HG03439 (cell line): Measurements from ENCODE around the gene BNIP1.
"Not testable (repeated sequence)": the region's sequence is repeated elsewhere in the genome, so short reads cannot be mapped to it uniquely, and the experiment has no call there.

Source experiments
- ATAC-seq: cut with Tn5 transposase; IDR thresholded peaks from one replicate; pipeline ENCODE4 v1.9.1; 2021; ENCODE audit warnings: mild to moderate bottlenecking, moderate library complexity; ENCODE audit not compliant: unreplicated experiment

The BNIP1 gene, protein sequence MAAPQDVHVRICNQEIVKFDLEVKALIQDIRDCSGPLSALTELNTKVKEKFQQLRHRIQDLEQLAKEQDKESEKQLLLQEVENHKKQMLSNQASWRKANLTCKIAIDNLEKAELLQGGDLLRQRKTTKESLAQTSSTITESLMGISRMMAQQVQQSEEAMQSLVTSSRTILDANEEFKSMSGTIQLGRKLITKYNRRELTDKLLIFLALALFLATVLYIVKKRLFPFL

GRCh38 chr5:173144200-173145176 lies at the start of gene BNIP1:
BNIP1 (plus strand) TSS chr5:173144531; CDS start chr5:173144546, 15 bp downstream.
- peak; percentile 91 for ATAC-seq

GRCh38 chr5:173098787-173099186 lies 45.5 kb upstream of the BNIP1 start:
- no peak for ATAC-seq

- ATAC-seq = no peak
Measured at GRCh38 chr5:173099461-173099860, 44.9 kb upstream of the BNIP1 start.

DNA sequence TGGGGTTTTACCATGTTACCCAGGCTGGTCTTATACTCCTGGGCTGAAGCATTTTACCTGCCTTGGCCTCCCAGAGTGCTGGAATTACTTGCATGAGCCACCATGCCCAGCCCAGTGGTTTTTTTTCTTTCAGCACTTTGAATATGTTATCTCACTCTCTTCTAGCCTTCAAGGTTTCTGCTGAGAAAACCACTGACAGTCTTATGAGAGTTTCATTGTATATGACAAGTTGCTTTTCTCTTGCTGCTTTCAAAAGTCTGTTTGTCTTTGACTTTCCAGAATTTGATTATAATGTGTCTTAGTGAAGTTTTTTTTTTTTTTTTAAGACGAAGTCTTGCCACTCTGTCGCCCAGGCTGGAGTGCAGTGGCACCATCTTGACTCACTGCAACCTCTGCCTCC lies 43.1 kb upstream of the BNIP1 start:
- no peak for ATAC-seq

DNA sequence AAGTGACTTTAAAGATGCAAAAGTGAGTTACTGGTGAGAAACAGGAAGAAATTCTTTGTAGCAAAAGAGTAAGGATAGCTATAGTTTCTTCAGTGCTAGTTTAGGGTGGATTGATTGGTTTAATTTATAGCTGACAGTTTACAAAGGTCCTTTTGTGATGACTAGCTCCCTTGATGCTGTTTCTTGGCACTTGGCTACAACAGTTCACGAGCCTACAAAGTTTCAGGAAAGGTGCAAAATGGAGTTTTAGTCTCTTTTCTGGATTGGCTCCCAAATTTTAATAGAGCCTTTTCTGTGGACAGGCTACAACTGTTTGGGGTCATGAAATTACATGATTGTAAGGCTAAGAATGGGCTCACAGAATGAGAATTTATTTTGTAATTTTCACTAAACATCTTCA lies 40.9 kb upstream of the BNIP1 start:
- no peak for ATAC-seq

GRCh38 chr5:173108914-173109313 lies 35.4 kb upstream of the BNIP1 start:
- no peak for ATAC-seq

DNA sequence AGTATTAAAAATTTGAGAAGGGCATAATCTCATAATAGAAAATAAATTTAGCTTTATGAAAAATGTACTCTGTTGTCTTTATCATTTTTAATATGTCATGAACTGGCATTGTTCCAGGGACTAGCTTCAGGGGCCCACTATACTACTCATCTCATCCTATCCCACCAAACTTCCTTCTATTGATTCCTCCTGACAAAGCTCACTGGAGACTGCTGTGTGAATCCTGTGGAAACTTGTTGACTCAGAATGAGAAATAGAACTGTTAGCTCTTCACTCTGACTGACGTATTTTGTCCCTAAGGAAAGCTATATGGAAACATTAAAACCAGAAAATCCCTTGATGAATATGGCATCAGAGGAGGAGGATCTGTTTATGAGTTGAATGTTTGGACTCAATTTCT lies 29.8 kb upstream of the BNIP1 start:
- ATAC-seq = no peak

GRCh38 chr5:173119719-173120118 lies 24.6 kb upstream of the BNIP1 start:
- ATAC-seq = no peak

- ATAC-seq = no peak
Measured at GRCh38 chr5:173123416-173123815, 20.9 kb upstream of the BNIP1 start.

DNA sequence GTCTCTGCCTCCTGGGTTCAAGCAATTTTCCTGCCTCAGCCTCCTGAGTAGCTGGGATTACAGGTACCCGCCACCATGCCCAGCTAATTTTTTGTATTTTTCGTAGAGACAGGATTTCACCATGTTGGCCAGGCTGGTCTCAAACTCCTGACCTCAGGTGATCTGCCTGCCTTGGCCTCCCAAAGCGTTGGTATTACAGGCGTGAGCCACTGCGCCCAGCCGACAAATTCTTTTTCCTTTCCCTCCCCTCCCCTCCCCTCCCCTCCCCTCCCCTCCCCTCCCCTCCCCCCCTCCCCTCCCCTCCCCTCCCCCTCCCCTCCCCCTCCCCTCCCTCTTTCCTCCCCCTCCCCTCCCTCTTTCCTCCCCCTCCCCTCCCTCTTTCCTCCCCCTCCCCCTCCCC lies 12.2 kb upstream of the BNIP1 start:
- ATAC-seq = not testable (repeated sequence)

DNA sequence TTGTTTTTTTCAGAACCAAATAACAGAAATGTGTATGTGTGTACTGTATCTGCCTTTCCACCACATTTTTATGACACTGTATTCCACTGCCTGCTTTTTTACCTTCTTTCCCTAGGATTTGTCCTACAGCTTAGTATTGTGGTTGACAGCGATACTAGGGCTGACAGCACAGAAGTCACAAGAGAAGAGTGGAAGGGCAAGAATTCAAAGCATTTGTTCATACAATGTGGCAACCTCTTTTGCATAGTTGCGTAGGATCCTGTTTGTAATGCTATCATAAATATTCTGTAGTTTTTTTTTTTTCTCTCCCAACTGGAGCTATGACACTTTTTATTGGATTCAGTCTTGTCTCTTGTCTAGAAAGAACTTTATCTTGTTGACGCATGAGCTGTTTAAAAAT lies 5.6 kb upstream of the BNIP1 start:
- no peak for ATAC-seq

DNA sequence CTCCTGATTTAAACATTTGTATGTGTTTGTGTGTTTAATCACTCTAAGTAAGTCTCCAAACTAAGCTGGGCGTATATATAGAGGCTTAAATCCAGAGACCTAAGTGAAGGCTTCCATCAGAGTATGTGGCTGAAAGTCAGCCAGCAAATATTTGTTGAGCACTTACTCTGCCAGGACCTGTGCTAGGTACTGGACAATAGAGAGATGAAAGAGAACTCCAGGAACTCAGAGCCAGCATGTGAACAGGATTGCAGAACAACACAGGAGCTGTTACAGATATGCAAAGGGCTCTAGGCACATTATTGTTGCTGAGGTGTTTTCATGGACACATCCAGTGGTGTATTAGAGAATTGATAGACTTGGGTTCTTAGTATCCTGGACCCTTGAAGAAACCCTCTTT lies 4.7 kb upstream of the BNIP1 start:
- ATAC-seq = no peak

- ATAC-seq = no peak
Measured at GRCh38 chr5:173140769-173141168, 3.6 kb upstream of the BNIP1 start.

GRCh38 chr5:173143567-173143966 lies 764 bp upstream of the BNIP1 start:
- no peak for ATAC-seq

DNA sequence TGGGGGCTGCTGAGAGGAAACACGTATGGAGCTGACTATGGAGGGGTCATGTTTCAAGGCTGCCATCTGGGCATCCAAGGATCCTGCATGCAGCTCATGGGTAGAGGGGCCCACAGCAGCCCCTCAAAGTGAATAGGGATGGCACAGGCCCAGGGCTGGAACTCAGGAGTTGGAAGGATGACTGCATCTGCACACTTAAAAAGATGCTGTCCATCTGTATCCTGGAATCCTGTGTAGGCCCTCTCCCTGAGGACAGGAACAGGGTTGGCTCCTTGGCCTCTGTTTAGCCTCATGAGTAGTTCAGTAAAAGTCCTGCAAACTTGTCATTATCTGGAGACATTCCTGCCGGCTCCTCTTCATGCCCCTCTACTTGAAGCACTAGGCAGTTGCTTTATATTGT lies 4.0 kb downstream of the BNIP1 start:
- ATAC-seq = no peak

DNA sequence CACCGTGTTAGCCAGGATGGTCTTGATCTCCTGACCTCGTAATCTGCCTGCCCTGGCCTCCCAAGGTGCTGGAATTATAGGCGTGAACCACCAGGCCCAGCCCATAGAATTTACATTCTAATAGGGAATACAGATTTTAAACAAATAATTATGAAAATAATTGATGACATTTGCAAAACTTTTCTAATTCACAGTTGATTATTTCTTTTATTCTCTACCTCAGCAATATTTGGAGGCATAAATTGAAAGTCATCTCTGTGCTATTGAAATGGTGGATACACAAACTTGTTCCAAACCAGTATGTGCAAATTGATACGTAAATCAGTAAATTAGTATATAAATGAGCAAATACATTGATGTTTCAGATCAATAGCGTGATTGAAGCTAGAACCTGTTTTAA lies 8.2 kb downstream of the BNIP1 start:
- ATAC-seq = no peak

DNA sequence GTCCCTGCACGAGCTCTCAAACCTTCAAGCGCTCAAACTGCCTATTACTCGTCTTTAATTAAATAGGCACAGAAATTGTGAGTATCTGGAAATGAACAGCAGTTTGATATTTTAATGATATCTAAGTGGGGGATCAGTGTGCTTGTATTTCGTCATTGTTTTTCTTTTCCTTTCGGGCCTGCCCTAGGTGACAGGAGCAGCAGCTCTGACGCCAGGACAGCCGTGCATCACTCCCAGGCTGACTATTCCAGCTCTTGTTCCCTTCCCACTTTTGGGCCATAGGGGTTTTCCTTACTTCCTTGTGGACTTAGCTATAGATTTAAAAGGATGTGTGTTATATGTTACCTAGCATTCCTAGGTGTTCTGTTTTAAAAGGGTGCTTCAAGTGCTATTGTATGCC lies 9.5 kb downstream of the BNIP1 start:
- no peak for ATAC-seq

GRCh38 chr5:173154619-173155018 lies 10.3 kb downstream of the BNIP1 start:
- not testable (repeated sequence) for ATAC-seq

DNA sequence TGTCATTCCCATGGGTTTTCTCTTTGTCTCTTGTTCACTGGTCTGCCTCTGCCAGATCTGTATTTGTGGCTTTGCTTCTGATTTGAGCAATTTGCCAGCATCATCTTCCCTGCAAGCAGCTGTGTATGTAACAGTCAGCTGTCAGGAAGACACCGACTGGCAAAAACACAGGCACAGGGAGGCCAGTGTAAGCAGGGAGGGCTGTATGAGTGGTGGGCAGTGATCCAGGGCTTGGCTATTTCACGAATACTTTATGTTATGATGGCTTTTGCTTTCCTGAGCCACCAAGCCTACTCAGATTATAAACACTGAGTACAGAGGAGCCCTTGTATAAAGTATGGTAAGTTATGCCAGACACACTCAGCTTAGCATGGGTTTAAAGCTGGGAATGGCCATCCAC lies 11.6 kb downstream of the BNIP1 start:
- no peak for ATAC-seq

GRCh38 chr5:173158366-173158765 lies 14.0 kb downstream of the BNIP1 start:
- ATAC-seq = no peak

DNA sequence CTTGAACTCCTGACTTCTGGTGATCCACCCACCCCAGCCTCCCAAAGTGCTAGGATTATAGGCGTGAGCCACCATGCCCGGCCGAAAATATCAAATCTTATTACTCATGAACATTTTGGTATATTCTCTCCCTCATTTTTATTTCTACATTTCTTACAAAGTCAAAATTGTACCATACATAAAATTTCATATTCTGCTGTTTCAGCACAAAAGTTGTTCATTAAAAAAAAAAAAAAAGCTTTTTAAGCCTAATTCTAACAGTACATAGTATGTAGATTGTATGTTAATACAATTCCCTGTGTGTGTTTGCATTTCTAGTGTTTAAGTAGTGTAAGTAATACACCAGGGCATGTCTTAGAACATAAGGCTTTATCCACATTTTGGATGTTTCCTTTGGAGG lies 14.9 kb downstream of the BNIP1 start:
- no peak for ATAC-seq

GRCh38 chr5:173161148-173161547 lies 16.8 kb downstream of the BNIP1 start:
- ATAC-seq = no peak
